Activated CD4-positive, alpha-beta T cell treated with anti-CD3 and anti-CD28 coated beads, Interleukin-2, Interleukin-6, amounts not matched to agents 100 ng/mL and 50 ng/mL, durations not matched to agents 16 hours and 8 hours (primary cell): Measurements from ENCODE around the gene INF2.
"Not testable (repeated sequence)": the region's sequence is repeated elsewhere in the genome, so short reads cannot be mapped to it uniquely, and the experiment has no call there.

ENCODE experiments used
- DNase-seq: peaks from one replicate; pipeline ENCODE4 v3.0.0-alpha.2; 2020

The INF2 gene

DNA sequence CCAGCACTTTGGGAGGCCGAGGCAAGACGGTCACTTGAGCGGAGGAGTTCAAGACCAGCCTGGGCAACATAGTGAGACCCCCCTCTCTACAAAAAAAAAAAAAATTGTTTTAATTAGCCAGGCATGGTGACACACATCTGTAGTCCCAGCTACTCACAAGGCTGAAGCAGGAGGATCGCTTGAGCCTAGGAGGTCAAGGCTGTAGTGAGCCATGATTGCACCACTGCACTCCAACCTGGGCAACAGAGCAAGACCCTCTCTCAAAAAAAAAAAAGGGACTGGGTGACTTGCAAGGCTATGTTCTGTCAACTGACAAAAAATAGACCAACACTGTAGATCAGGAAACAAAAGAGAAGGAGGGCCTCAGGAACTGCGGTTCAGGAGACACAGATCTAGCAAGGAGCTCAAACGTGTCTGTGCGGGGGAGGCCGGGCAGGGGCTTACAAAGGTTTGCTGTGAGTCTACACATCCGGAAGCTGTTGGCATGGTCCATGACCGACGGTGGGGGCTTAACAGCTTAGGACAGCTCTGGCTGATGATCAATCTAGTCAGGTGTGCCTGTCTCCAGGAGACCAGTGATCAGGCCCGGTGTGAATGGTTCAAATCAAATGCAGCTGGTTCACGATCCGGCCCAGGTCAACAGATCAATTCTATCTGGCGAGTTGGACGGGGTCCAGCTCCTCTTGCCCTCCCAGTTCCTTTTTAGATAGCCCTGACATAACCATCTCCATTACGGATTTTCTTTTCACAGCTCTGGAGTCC, 31.7 kb upstream of the INF2 start:
- DNase-seq: no peak

DNA sequence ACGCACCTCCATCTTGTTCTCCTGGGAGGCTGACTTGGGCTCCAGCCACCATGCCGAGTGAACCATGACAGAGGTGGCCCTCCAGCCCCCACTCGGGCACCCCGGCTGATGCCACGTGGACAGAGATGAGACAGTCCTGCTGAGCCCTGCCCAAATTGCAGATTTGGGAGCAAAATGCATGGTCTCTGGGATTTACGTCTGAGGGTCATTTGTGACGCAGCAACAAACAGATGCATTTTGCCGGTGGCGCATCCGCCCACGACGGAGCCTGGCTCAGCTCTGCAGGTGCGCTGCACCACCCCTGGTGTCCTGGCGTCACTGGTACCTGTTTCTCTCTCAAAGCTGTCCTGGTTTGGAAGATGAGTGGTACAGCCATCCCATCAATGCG, 31.1 kb upstream of the INF2 start:
- no peak for DNase-seq

DNA sequence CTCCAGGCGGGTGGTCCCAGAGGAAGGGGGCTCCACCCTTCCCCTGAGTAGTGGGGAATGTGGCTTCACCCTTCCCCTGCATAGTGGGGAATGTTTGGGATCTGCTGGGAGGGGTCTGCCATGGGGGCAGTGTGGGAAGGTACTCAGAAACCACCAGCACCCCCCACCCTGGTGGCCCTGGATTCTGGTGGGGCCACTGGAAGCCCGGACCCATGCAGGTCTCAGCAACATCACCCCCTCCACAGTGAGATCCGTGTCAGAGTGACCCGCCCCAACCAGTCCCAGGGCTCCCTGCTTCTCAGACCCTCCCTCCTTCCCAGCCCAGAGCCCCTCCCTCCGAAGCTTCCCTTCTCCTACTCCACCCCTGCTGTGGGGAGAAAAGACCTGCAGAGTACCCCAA, 30.3 kb upstream of the INF2 start:
- no peak for DNase-seq

DNA sequence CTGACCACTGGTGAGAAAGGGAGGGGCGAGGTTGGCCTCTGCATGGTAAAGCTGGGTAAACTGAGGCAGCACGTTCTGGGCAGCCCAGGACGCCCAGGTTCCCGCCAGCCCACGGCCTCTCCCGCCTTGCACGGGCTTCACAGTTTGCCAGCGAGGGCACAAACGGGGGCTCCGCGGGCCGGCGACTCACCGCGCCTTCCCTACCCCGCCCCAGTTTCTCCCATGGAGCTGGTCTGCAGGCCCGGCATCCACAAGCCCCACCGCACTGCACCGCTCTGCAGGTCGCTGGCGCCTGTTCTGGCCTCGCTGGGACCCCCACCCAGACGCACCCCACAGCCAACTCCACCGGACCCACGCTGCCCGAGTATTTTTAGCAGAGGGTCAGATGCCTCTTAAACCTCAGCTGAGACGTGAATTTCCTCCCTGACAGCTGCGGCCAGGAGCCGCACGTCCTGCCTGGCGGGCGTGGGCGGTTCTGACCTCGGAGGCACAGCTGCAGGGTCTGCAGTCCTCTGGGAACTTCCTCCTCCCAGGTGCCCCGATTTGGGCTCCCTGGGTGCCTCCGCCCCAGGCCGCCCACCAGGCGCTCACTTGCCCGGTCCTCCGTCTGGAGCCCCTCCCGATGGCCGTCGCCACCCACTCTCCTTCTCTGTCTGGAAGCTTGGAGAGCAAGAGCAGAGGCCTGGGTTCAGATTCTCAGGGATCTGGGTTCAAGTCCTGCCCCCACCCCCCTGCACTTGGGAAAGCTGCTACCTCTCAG, 29.5 kb upstream of the INF2 start:
- DNase-seq: no peak

DNA sequence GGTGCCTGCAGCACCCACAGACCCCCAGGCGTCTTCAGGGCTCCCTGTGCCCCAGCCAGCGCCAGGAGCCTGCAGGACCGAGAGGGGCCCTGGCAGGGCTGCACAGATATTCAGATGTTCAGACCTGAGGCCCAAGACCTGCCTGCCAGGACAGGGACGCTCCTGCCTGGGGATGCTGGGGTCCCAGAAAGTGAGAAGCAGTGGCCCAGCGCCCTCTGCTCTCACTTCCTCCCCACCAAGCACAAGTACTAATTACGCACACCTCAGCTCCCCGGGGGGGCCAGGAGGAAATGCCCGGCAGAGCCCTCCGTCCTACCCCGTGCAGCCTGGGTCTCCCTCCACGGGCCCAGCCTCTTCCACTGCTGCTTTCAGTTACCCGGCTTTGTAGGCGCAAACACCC, 28.8 kb upstream of the INF2 start:
- DNase-seq: no peak

DNA sequence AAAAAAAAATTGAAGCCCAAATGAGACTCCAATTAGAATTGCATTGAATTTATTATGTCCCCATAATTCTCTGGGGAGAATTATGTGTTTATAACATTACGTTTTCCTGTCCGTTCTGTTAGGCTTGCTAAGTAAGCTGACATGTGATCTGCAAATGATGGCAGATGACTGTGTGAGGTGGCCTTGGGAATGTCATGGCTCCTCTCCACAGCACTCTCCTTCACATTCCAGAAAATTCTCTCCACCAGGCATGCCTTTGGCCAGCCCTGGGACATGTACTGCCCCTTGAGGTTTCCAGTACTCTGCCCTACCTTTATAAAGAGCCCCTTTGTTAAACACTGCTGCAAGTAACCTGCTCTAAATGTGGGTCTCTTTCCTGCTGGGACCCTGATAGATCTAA, 28.3 kb upstream of the INF2 start:
- DNase-seq: no peak

DNA sequence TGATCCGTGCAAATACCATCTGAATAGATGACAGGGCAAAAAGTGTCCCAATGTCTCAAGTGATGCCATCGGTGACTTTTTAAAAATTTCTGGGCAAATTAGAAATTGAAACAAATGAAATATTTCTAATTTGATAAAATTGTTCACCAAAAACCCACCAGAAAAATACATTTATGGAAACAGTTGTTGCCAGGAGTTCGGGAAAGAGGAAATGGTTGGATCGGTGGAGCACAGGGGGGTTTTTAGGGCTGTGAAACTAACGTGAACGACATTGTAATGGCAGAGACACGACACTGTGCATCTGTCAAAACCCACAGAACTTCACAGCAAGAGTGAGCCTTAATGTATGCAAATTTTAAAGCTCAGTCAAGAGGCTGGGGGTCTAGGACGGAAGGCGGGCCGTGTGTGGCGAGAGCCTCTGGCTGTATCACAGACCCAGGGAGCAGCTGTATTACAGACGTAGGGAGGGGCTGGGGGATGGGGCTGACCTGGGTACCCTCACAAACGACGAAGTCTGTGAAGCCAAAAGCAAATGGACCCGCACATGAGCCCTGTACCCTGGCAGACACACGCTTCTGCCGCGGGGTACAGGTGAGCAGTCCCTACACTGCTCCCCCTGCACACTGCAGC, 27.8 kb upstream of the INF2 start:
- DNase-seq: not testable (repeated sequence)

DNA sequence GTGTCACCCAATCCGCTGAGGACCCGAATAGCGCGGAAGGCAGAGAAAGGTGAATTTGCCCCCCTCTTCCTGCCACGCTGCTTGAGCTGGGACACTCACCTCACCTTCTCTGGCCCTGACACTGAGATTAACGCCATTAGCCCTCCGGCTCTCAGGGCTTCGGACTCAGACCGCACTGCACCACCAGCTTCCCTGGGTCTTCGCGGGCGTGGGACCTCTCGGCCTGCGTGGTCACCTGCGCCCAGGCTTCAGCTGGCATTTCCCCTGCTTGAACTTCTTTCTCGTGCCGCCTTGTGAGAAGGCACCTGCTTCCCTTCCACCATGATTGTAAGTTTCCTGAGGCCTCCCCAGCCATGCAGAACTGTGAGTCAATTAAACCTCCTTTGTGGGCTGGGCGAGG, 26.9 kb upstream of the INF2 start:
- DNase-seq: not testable (repeated sequence)

DNA sequence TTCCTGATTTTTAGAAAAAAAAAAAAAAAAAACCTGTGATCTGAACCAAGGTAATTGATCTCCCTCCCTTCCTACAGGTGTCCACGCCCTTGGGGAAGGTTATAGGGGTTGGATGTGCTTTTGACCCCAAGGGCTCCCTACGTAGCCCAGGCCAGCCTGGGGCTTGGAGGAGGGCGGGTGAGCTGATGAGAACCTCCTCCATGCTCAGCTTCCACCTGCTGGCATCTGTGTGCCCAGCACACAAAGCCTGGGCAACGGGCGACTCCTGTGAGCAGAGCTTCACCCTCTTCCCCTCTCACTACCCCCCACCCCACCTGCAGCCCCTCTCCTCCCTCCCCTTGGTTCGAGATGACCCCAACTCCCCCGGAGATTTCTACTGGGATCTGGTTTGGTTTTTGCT, 25.3 kb upstream of the INF2 start:
- DNase-seq: no peak

DNA sequence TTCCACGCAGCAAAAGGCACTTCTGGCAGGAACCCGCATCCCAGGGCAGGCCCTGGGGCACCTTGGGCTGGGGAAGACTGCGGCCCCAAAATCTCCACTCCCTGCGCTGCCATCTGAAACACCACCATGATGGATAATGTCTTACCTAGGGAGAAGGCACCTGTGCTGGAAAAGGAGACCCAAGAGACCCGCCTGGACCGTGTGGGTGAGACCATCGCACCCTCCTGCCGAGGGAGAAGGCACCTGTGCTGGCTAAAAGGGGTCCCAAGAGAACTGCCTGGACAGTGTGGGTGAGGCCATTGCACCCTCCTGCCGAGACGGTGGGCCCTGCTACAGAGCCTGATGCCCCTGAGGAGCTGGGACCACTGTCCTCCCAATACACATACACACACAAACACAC, 24.8 kb upstream of the INF2 start:
- DNase-seq: no peak

DNA sequence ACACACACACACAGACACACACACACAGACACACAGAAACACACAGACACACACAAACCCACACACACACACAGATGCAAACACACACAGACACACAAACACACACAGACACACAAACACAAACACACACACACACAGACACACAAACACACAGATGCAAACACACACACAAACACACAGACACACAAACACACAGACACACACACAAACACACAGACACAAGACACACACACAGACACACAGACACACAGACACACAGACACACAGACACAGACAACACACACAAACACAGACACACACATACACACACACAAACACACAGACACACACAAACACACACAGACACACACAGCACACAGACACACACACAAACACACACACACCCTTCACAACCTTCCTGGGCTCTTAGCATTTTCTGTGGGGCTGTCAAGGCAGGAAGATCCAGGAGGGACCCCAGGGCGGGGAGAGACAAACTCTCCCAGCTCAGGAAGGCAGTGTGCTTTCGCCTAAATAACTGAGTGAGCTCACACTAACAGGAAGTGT, 24.2 kb upstream of the INF2 start:
- no peak for DNase-seq

DNA sequence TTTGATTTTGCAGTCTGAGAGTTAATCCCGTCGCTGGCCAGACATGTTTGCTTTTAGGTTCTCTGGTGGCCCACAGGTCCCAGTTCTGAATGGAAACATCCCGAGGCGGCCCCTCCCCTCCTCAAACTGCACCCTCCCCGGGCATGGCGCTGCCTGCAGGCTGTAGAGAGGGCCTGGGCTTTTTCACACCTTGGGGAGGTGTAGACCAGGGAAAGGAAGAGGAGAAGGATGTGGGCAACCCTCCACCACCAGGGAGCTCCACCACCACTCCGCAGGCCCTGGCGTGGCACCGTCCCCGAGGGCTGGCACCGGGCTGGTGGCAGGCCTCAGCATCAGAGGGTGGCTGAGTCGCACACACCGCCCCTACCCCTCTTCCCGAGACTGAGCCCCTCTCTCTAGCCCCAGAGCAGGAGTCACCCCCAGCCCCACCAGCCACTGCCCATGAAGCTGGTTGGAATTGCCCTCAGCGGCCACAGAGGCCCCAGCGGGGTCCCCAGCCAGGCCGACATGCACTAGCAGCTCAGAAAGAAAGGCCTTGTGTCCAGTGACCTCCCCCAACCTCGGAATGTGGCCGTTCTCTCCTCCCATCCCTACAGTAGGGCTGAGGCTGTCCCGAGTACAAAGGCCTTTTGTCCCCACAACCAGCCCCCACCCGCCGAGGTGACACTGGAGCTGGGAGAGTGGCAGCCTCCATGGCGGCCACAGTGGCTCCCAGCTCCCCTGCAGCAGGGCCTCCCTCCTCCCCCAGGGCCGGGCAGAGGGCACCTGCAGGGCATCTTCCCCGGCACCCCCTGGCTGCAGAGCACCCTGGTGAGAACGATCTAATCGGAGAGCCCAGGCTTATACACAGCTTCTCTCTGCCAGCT, 23.5 kb upstream of the INF2 start:
- peak; percentile 72 for DNase-seq

DNA sequence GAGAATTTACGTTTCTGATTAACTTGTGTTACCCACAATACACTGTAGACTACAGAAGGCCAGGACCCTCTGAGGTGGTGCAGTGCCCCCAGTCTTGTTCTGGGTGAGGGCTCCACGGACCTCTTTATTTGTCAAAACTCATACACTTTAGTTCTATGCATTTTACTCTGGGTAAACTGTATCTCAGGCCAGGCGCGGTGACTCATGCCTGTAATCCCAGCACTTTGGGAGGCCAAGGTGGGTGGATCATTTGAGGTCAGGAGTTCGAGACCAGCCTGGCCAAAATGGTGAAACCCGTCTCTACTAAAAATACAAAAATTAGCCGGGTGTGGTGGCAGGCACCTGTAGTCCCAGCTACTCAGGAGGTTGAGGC, 22.9 kb upstream of the INF2 start:
- not testable (repeated sequence) for DNase-seq

DNA sequence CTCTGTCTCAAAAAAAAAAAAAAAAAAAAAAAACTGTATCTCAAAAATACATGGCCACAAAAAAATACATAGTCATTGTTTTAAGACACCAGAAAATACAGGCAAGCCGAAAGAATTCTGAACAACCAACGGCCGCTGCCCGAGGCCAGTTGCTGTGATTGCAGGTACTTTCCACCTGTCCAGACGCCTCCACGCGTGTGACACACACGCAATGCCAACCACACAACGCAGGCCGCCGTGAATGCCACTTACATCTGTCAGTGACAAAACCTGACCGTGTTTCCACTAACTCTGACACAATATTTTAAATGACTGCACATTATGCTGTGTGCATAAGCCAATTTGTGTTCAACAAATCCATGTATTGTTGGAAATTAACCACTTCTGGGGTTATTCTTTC, 22.4 kb upstream of the INF2 start:
- no peak for DNase-seq

DNA sequence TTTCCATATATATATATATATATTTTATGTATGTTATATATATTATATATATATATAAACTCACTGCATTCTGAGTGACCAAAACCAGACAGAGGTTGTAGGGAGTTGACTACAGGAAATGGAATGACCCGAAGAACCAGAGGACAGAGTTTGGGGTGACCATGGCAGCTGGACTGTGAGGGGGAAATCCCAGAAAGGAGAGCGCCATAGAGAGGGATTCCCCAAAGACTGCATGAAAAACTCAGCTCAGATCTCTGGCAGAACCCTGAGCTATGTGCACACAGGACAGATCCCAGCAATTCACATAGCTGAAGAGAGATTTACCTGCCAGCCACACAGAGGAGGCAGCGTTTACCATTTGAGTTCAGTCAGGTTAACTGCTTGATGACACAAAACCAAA, 19.7 kb upstream of the INF2 start:
- no peak for DNase-seq

DNA sequence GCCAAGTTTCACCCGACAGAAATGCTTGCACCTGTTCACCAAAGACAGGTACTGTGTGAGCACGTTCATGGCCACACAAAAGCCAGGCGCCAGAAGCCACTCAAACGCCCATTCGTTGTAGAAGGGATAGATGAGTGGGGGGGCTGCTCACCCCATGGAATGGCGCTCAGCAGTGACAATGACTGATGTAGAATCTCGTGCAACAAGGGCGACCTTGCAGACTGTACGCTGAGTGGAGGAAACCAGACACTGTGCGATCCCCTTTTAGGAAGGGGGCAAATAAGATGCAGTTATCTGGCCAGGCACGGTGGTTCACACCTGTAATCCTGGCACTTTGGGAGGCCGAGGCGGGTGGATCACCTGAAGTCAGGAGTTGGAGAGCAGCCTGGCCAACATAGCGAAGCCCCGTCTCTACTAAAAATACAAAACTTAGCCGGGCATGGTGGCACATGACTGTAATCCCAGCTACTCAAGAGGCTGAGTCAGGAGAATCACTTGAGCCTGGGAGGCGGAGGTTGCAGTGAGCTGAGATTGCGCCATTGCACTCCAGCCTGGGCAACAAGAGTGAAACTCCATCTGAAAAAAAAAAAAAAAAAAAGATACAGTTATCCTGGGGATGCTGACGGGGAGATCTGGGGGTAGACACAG, 18.0 kb upstream of the INF2 start:
- not testable (repeated sequence) for DNase-seq

DNA sequence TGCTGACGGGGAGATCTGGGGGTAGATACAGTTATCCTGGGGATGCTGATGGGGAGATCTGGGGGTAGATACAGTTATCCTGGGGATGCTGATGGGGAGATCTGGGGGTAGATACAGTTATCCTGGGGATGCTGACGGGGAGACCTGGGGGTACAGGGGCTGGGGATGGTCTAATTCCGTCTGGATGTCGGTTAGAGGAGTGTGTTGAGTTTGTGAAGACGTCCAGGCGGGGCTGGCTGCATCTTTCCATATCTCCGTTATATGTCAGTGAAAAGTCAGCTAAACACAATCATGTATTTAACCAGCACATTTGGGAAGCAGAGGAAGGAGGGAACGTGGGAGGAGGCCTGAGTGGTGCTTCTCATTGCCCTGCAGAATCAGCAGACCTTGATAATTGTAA, 17.3 kb upstream of the INF2 start:
- DNase-seq: not testable (repeated sequence)

DNA sequence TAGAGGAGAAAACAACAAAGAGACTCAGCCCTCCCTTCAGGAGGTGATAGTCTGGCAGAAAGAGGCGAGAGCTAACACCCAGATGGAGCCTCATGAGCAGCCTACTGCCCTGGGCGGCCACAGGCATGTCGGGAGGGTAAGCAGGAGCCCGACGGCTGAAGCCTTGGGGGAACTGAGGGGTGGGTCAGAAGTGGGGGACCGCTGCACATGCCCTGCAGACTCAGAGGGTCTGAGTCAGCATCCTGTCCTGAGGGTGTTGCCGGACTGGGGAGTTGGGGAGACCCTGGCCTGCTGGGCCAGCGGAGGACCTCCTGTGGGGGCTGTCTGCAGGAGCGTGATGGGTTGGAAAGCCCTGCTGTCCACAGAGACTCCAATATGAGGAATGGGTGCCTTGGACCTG, 15.9 kb upstream of the INF2 start:
- no peak for DNase-seq

DNA sequence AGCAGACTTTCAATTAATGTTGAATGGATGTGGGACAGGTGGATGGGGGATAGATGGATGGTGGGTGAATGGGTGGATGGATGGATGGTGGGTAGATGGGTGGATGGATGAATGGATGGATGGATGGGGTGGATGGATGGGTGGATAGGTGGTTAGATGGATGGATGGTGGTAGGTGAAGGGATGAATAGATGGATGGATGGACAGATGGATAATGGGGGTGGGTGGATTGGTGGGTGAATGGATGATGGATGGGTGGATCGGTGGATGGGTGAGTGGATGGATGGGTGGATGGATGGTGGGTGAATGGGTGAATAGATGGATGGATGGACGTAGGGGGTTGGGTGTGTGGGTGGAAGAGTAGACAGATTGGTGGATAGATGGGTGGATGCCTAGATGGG, 14.0 kb upstream of the INF2 start:
- DNase-seq: no peak

DNA sequence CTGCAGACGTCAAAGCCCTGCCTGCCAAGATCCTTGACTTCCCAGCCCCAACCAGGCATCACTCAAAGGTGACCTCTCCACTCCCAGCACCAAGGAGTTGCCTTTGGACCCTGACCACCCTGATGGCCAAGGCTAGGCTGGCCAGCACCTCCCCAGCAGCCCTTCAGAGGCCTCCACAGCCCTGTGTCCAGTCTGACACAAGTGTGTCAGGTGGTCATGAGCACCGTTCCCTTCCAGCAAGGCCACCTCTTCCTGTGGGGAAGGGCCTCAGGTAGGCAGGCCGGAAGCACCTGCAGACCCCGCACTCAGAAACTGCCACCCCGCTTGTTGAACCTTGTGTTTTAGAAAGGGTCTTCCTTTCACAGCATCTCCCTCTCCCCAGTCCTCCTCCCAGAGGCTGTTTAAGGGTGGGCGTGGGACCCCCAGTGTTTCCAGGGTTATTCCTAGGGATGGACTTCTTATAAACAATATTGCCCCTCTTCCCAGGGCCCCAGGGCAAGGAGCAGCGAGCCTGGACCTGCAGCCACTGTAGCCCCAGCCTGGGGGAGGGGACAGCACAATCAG, 13.2 kb upstream of the INF2 start:
- DNase-seq: no peak

DNA sequence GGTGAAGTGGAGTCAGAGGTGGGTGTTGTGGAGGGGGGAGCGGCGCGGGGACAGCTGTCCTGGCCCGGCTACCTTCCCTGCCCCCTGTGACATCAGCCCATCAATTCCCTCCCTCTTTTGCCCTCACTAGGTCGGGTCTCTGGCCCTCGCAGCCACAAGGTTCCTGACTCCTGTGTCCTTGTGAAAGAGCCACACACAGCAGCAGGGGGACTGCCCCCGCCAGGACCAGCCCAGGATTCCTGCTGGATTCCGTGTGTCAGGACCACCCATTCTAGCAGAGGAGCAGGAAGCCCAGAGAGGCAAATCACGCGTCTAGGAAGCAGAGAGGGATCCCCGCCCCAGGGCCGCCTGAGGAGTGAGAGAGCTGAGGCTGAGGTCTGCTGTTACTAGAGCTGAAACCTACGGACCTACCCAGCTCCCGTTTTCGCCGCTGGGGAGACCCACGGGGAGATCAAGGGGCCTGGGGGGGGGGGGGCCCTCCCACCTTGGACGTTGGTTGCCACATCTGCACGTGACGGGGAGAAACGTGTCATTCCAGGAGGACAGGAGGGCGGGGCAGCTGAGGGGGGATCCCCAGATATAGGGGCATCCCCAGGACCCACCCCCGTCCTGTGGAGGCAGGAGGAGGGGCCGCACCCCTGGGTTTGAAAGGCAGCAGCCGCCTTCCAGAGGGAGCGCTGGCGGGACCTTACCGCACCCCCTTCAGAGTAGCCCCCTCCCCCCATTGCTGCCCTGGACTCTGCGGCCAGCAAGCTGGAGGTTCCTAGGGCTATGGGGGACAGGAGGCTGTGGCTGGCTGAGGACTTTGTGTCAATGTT, 12.5 kb upstream of the INF2 start:
- peak; percentile 69 for DNase-seq
